IMR-90 (cell line): ENCODE results near the gene AGAP1. TPM values are rescaled to one million over a fixed set of nuclear protein-coding genes. Genes with fewer than 3 reads are reported as not detected.

Source experiments
- ATAC-seq: fragments of 200-7000 bp; cut with Tn5 transposase; 2 replicates; pipeline ENCODE4 v1.9.1; 2020; ENCODE audit warnings: low read depth, mild to moderate bottlenecking, moderate library complexity
- BruUV-seq: library from RNA; stranded (reverse); fragments of 400-500 nt; replicated peaks from 2 replicates; lab custom pipeline; 2021; lab: Mats Ljungman, UMichigan
- CTCF ChIA-PET: fragments of 300-600 bp; formaldehyde crosslinking; extraction: SDS; loops from one replicate; lab custom pipeline; 2021; ENCODE audit warnings: antibody characterized with exemption; lab: Yijun Ruan, JAX
- POLR2A ChIA-PET: fragments of 300-600 bp; sonication (Branson Sonifier 250); formaldehyde crosslinking; loops from one replicate; lab custom pipeline; 2022; ENCODE audit warnings: antibody characterized with exemption; ENCODE audit not compliant: unreplicated experiment; lab: Charles Lee
- DNase-seq: peaks from one replicate; pipeline ENCODE4 v3.0.0; 2013
- H2AFZ ChIP-seq: replicated peaks from 2 replicates; pipeline ENCODE3; 2013; ENCODE audit warnings: low read length, mild to moderate bottlenecking; ENCODE audit not compliant: poor library complexity
- H2AK5ac ChIP-seq: 2 replicates; pipeline ENCODE4 v1.6.1; 2013; ENCODE audit warnings: low read depth, low read length, inconsistent platforms
- H2AK9ac ChIP-seq: replicated peaks from 2 replicates; pipeline ENCODE3; 2013; ENCODE audit warnings: mild to moderate bottlenecking, low read depth, low read length, moderate library complexity; ENCODE audit not compliant: poor library complexity
- H2BK120ac ChIP-seq: 2 replicates; pipeline ENCODE4 v1.6.1; 2013; ENCODE audit warnings: low read depth, low read length, inconsistent platforms
- H2BK15ac ChIP-seq: 3 replicates; pipeline ENCODE4 v1.6.1; 2013; ENCODE audit warnings: low read depth, low read length, inconsistent platforms
- H2BK20ac ChIP-seq: 2 replicates; pipeline ENCODE4 v1.6.1; 2013; ENCODE audit warnings: low read depth, mild to moderate bottlenecking, inconsistent platforms, low read length, moderate library complexity
- H2BK5ac ChIP-seq: 2 replicates; pipeline ENCODE4 v1.6.1; 2013; ENCODE audit warnings: mild to moderate bottlenecking, low read depth, low read length, inconsistent platforms; ENCODE audit not compliant: poor library complexity, severe bottlenecking
- H3K14ac ChIP-seq: replicated peaks from 2 replicates; pipeline ENCODE4 v1.6.1; 2013; ENCODE audit warnings: low read depth, low read length, inconsistent platforms
- H3K18ac ChIP-seq: 2 replicates; pipeline ENCODE4 v1.6.1; 2013; ENCODE audit warnings: low read depth, low read length, control low read depth
- H3K23ac ChIP-seq: 2 replicates; pipeline ENCODE4 v1.6.1; 2013; ENCODE audit warnings: low read depth, low read length, inconsistent platforms
- H3K27ac ChIP-seq: 2 replicates; pipeline ENCODE4 v1.5.1; 2013; ENCODE audit warnings: mild to moderate bottlenecking, control low read depth, low read length; ENCODE audit not compliant: insufficient read depth
- H3K27me3 ChIP-seq: 2 replicates; pipeline ENCODE4 v1.6.1; 2013; ENCODE audit warnings: low read length; ENCODE audit not compliant: control insufficient read depth, insufficient read depth
- H3K36me3 ChIP-seq: 2 replicates; pipeline ENCODE4 v1.6.1; 2013; ENCODE audit warnings: low read length, mixed read lengths; ENCODE audit not compliant: control insufficient read depth, insufficient read depth
- H3K4ac ChIP-seq: 2 replicates; pipeline ENCODE4 v1.6.1; 2013; ENCODE audit warnings: low read depth, low read length, inconsistent platforms
- H3K4me1 ChIP-seq: 2 replicates; pipeline ENCODE4 v1.6.1; 2013; ENCODE audit warnings: low read length, mixed read lengths; ENCODE audit not compliant: control insufficient read depth, insufficient read depth
- H3K4me2 ChIP-seq: 2 replicates; pipeline ENCODE4 v1.6.1; 2013; ENCODE audit warnings: low read depth, mild to moderate bottlenecking, control low read depth, low read length, moderate library complexity
- H3K4me3 ChIP-seq: 2 replicates; pipeline ENCODE4 v1.5.1; 2013; ENCODE audit warnings: low read depth, mild to moderate bottlenecking, control low read depth, low read length, moderate library complexity; ENCODE audit not compliant: insufficient read depth
- H3K56ac ChIP-seq: 2 replicates; pipeline ENCODE4 v1.6.1; 2013; ENCODE audit warnings: low read length, inconsistent platforms; ENCODE audit not compliant: insufficient read depth; ENCODE audit errors: extremely low read depth
- H3K79me1 ChIP-seq, 2 experiments: 2 replicates each; pipeline ENCODE4 v1.6.1; 2013; ENCODE audit warnings: low read length in 2 of 2, inconsistent platforms in 1 of 2, low read depth in 1 of 2
- H3K9ac ChIP-seq: 2 replicates; pipeline ENCODE4 v1.6.1; 2013; ENCODE audit warnings: low read depth, low read length, control low read depth
- H3K9me1 ChIP-seq: 2 replicates; pipeline ENCODE4 v1.6.1; 2013; ENCODE audit warnings: low read length, inconsistent platforms; ENCODE audit not compliant: insufficient read depth
- H3K9me3 ChIP-seq: 2 replicates; pipeline ENCODE4 v1.6.1; 2013; ENCODE audit warnings: low read length; ENCODE audit not compliant: control insufficient read depth, insufficient read depth
- H4K20me1 ChIP-seq: 2 replicates; pipeline ENCODE4 v1.6.1; 2013; ENCODE audit warnings: low read length, inconsistent platforms; ENCODE audit not compliant: insufficient read depth
- H4K5ac ChIP-seq: 2 replicates; pipeline ENCODE4 v1.6.1; 2013; ENCODE audit warnings: mild to moderate bottlenecking, low read depth, low read length, control low read depth
- H4K8ac ChIP-seq, 2 experiments: 2 replicates each; pipeline ENCODE4 v1.6.1; 2013; ENCODE audit warnings: low read depth in 2 of 2, low read length in 2 of 2, control low read depth in 1 of 2, inconsistent platforms in 1 of 2
- H4K91ac ChIP-seq: 2 replicates; pipeline ENCODE4 v1.6.1; 2013; ENCODE audit warnings: low read depth, low read length, inconsistent platforms; ENCODE audit not compliant: insufficient read depth
- BHLHE40 ChIP-seq: fragments of 150-350 bp; IDR thresholded peaks from 2 replicates; pipeline ENCODE4 v1.6.1; 2016; ENCODE audit warnings: mild to moderate bottlenecking, low read depth, low read length
- CEBPB ChIP-seq: IDR thresholded peaks from 2 replicates; pipeline ENCODE4 v1.6.1; 2012; ENCODE audit warnings: low read depth, low read length, improper control_type of control experiment
- CHD1 ChIP-seq: IDR thresholded peaks from 2 replicates; pipeline ENCODE4 v1.6.1; 2012; ENCODE audit warnings: low read depth, low read length, improper control_type of control experiment
- FOS ChIP-seq: fragments of 150-350 bp; IDR thresholded peaks from 2 replicates; pipeline ENCODE4 v1.6.1; 2016; ENCODE audit warnings: low read depth, low read length
- MAFK ChIP-seq: IDR thresholded peaks from 2 replicates; pipeline ENCODE4 v1.6.1; 2012; ENCODE audit warnings: low read depth, low read length, improper control_type of control experiment
- MAZ ChIP-seq: IDR thresholded peaks from 2 replicates; pipeline ENCODE4 v1.6.1; 2012; ENCODE audit warnings: low read depth, mild to moderate bottlenecking, low read length, improper control_type of control experiment, moderate library complexity, borderline replicate concordance
- MXI1 ChIP-seq: IDR thresholded peaks from 2 replicates; pipeline ENCODE4 v1.6.1; 2012; ENCODE audit warnings: low read depth, mild to moderate bottlenecking, low read length, moderate library complexity, borderline replicate concordance
- NFE2L2 ChIP-seq: fragments of 150-350 bp; IDR thresholded peaks from 2 replicates; pipeline ENCODE4 v1.6.1; 2016; ENCODE audit warnings: low read depth, mild to moderate bottlenecking, low read length
- POLR2A ChIP-seq: IDR thresholded peaks from 2 replicates; pipeline ENCODE4 v1.6.1; 2012; ENCODE audit warnings: mild to moderate bottlenecking, low read depth, low read length
- RAD21 ChIP-seq: IDR thresholded peaks from 2 replicates; pipeline ENCODE4 v1.6.1; 2012; ENCODE audit warnings: low read length, improper control_type of control experiment
- RCOR1 ChIP-seq: IDR thresholded peaks from 2 replicates; pipeline ENCODE4 v1.6.1; 2012; ENCODE audit warnings: mild to moderate bottlenecking, low read length, improper control_type of control experiment; ENCODE audit not compliant: insufficient replicate concordance
- RFX5 ChIP-seq: IDR thresholded peaks from 2 replicates; pipeline ENCODE4 v1.8.0; 2012; ENCODE audit warnings: low read depth, mild to moderate bottlenecking, low read length, moderate library complexity
- SMC3 ChIP-seq: fragments of 150-350 bp; IDR thresholded peaks from 2 replicates; pipeline ENCODE4 v1.6.1; 2016; ENCODE audit warnings: low read depth, mild to moderate bottlenecking, antibody characterized with exemption, low read length, moderate library complexity
- WGBS, 2 experiments: methylation state at CpG; one replicate each; pipeline versions ENCODE4 v1.1.5 to v1.1.7; 2013; ENCODE audit warnings: missing lambda C conversion rate in 2 of 2; ENCODE audit not compliant: insufficient read length in 1 of 2; ENCODE audit errors: extremely low coverage in 2 of 2; 5-methylcytosine and 5-hydroxymethylcytosine counted together
- dilution Hi-C: fragments of 300-500 bp; cut with HindIII; formaldehyde crosslinking; loops from one replicate; pipeline ENCODE4 v1.14.3; 2018; ENCODE audit warnings: low sequenced_read_pairs; ENCODE audit not compliant: unreplicated experiment
- in situ Hi-C: fragments of 300-500 bp; cut with MboI; formaldehyde crosslinking; loops from 3 replicates; pipeline ENCODE4 v1.14.3; 2019; ENCODE audit warnings: low sequenced_read_pairs, inconsistent platforms, mixed read lengths
- intact Hi-C: fragments of 100-400 bp; cut with micrococcal nuclease; formaldehyde crosslinking; loops from 2 replicates; pipeline ENCODE4 v1.10.0; 2022
- polyA plus RNA-seq, 3 experiments: library from polyadenylated mRNA; depleted of rRNA; stranded (reverse); fragments of >200 nt; gene quantifications; 2 replicates each; pipeline ENCODE4 v1.2.3, GENCODE V29; 2012; ENCODE audit warnings: low replicate concordance in 1 of 3
- total RNA-seq: library from RNA; depleted of rRNA; stranded (reverse); fragments of >200 nt; gene quantifications from 2 replicates; pipeline ENCODE4 v1.2.3, GENCODE V29; 2012
- TF ChIP-seq, protein P1 (sequence below): fragments of 150-350 bp; IDR thresholded peaks from 2 replicates; pipeline ENCODE4 v1.6.1; 2017; ENCODE audit warnings: mild to moderate bottlenecking, antibody characterized with exemption, low read length, low read depth
- TF ChIP-seq, protein P2 (sequence below): conservative IDR thresholded peaks from 2 replicates; pipeline ENCODE4 v1.5.1; 2012; ENCODE audit warnings: mild to moderate bottlenecking, low read depth, low read length, improper control_type of control experiment
- TF ChIP-seq, protein P3 (sequence below): fragments of 150-350 bp; IDR thresholded peaks from 2 replicates; pipeline ENCODE4 v1.6.1; 2016; ENCODE audit warnings: low read depth, mild to moderate bottlenecking, low read length, moderate library complexity, borderline replicate concordance

Gene AGAP1
- total and polyA plus RNA-seq, 2 of the 4 experiments (the other 2 are of a cell fraction), result 15.1 to 16.4 TPM

DNA sequence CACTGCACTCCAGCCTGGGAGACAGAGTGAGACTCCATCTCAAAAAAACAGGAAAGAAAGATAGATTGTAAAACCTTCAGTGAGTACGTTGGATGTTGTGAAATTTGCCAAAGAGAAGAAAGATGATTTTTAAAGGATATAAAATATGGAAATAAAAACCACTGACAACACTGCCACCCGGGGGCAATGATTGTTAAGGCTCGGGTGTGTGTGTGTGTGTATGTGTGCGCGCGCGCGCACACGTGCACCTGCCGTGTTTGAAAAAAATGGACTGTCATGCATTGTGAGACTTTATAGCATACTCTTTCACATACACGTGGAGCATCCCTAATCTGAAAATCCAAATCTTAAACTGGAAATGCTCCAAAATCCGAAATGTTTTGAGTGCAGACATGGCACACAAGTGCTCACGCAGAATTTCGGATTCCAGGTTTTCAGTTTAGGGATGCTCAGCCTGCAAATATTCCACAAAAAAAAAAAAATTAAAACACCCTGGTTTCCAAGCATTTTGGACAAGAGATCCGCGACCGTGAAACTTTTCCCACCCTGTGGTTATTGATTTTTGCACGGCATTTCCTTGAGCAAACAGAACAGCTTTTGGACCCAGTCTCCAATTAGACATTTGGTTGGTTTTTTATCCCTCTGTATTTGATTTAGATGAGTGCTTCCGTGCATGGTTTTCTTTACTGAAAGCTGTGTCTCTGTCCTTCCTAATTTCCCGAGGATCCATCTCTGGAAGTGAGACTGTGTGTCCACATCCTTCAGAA is 269.2 kb downstream of the AGAP1 start:
- WGBS, 2 experiments, result 100% methylated on average over 1 to 3 of the region's 20 CpGs
- DNase-seq, result no peak
- in situ Hi-C loops (no loop called here), dilution Hi-C loops (no loop called here), intact Hi-C loops (no loop called here)
- no peak overlapping the region for H2BK15ac ChIP-seq
- TF ChIP-seq RFX5, result no peak
- no peak for TF ChIP-seq BHLHE40
- TF ChIP-seq MAFK, result no peak
- TF ChIP-seq, protein P1, sequence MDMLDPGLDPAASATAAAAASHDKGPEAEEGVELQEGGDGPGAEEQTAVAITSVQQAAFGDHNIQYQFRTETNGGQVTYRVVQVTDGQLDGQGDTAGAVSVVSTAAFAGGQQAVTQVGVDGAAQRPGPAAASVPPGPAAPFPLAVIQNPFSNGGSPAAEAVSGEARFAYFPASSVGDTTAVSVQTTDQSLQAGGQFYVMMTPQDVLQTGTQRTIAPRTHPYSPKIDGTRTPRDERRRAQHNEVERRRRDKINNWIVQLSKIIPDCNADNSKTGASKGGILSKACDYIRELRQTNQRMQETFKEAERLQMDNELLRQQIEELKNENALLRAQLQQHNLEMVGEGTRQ, result no peak
- no peak for TF ChIP-seq CHD1
- TF ChIP-seq FOS, result no peak
- TF ChIP-seq POLR2A, result no peak
- TF ChIP-seq, protein P2, sequence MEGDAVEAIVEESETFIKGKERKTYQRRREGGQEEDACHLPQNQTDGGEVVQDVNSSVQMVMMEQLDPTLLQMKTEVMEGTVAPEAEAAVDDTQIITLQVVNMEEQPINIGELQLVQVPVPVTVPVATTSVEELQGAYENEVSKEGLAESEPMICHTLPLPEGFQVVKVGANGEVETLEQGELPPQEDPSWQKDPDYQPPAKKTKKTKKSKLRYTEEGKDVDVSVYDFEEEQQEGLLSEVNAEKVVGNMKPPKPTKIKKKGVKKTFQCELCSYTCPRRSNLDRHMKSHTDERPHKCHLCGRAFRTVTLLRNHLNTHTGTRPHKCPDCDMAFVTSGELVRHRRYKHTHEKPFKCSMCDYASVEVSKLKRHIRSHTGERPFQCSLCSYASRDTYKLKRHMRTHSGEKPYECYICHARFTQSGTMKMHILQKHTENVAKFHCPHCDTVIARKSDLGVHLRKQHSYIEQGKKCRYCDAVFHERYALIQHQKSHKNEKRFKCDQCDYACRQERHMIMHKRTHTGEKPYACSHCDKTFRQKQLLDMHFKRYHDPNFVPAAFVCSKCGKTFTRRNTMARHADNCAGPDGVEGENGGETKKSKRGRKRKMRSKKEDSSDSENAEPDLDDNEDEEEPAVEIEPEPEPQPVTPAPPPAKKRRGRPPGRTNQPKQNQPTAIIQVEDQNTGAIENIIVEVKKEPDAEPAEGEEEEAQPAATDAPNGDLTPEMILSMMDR, result no peak; the same call in 1 of the 2 replicates
- TF ChIP-seq RAD21, result no peak
- TF ChIP-seq CEBPB, result no peak
- TF ChIP-seq RCOR1, result no peak
- TF ChIP-seq, protein P3, sequence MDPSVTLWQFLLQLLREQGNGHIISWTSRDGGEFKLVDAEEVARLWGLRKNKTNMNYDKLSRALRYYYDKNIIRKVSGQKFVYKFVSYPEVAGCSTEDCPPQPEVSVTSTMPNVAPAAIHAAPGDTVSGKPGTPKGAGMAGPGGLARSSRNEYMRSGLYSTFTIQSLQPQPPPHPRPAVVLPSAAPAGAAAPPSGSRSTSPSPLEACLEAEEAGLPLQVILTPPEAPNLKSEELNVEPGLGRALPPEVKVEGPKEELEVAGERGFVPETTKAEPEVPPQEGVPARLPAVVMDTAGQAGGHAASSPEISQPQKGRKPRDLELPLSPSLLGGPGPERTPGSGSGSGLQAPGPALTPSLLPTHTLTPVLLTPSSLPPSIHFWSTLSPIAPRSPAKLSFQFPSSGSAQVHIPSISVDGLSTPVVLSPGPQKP, result no peak
- TF ChIP-seq MAZ, result no peak
- TF ChIP-seq SMC3, result no peak
- TF ChIP-seq MXI1, result no peak
- no peak for TF ChIP-seq NFE2L2
- no peak overlapping the region for H3K27ac ChIP-seq
- ChIA-PET POLR2A (no interaction called here), CTCF (no interaction called here)
- no peaks in the 10 kb centered on the region for H4K20me1 ChIP-seq
- no peak overlapping the region for H3K23ac ChIP-seq
- H3K4me1 ChIP-seq, result no peaks in the 10 kb centered on the region
- no peaks in the 10 kb centered on the region for H3K9me3 ChIP-seq
- no peak overlapping the region for H2BK120ac ChIP-seq
- no peak overlapping the region for H3K18ac ChIP-seq
- BruUV-seq, result no TSS peak
- no peak overlapping the region for H3K4me3 ChIP-seq
- no peaks in the 10 kb centered on the region for H3K79me1 ChIP-seq
- H3K9ac ChIP-seq, result no peak overlapping the region
- no peak overlapping the region for H2AK9ac ChIP-seq
- H2BK5ac ChIP-seq, result no peak overlapping the region
- H3K56ac ChIP-seq, result no peak overlapping the region
- H3K4me2 ChIP-seq, result no peak overlapping the region
- no peak for ATAC-seq
- H4K5ac ChIP-seq, result no peak overlapping the region
- no peak overlapping the region for H2BK20ac ChIP-seq
- H3K27me3 ChIP-seq, result no peaks in the 10 kb centered on the region
- no peaks in the 10 kb centered on the region; the same call in 1 of the 2 replicates for H3K9me1 ChIP-seq
- no peak overlapping the region for H2AFZ ChIP-seq
- H3K36me3 ChIP-seq, result peaks cover 1% of the 10 kb centered on the region; the same call in 1 of the 2 replicates
- H4K91ac ChIP-seq, result no peak overlapping the region
- H3K14ac ChIP-seq, result no peak overlapping the region
- no peak overlapping the region for H2AK5ac ChIP-seq
- no peak overlapping the region for H3K4ac ChIP-seq
- no peak overlapping the region for H4K8ac ChIP-seq
